H1 (cell line): ENCODE data around the gene TMEM253.
A peak's percentile ranks its signal among the peaks of the same experiment; 100 is the strongest.

Experiments used
- ATF2 ChIP-seq: IDR thresholded peaks from 2 replicates; pipeline ENCODE4 v1.6.1; 2012; ENCODE audit warnings: low read length, inconsistent platforms
- ATF3 ChIP-seq: IDR thresholded peaks from 2 replicates; pipeline ENCODE4 v1.6.1; 2011; ENCODE audit warnings: low read depth, mild to moderate bottlenecking, low read length; ENCODE audit not compliant: insufficient read depth
- CBX8 ChIP-seq: fragments of 300-800, 300-1000 bp; sonication (generic); IDR thresholded peaks from 2 replicates; pipeline ENCODE4 v1.7.1; 2016; ENCODE audit warnings: low read depth, low read length, borderline replicate concordance
- EGR1 ChIP-seq: IDR thresholded peaks from 2 replicates; pipeline ENCODE4 v1.6.1; 2011; ENCODE audit warnings: low read depth, low read length, borderline replicate concordance
- EP300 ChIP-seq, 2 experiments: IDR thresholded peaks; 1 replicate in 1 of 2; 2 replicates in 1 of 2; pipeline ENCODE4 v1.6.1; 2011 to 2012; ENCODE audit warnings: low read depth in 2 of 2, low read length in 2 of 2, mild to moderate bottlenecking in 2 of 2, borderline replicate concordance in 1 of 2, inconsistent platforms in 1 of 2, moderate library complexity in 1 of 2
- GABPA ChIP-seq: IDR thresholded peaks from 2 replicates; pipeline ENCODE4 v1.6.1; 2011; ENCODE audit warnings: mild to moderate bottlenecking, low read length, moderate library complexity, borderline replicate concordance; ENCODE audit not compliant: insufficient read depth
- KDM1A ChIP-seq: fragments of 200-600, 300-600 bp; sonication (generic); IDR thresholded peaks from 2 replicates; pipeline ENCODE4 v1.7.1; 2016; ENCODE audit warnings: mild to moderate bottlenecking, low read length, borderline replicate concordance
- POLR2A ChIP-seq, 2 experiments: IDR thresholded peaks; 1 replicate in 1 of 2; 2 replicates in 1 of 2; pipeline ENCODE4 v1.6.1; 2011; ENCODE audit warnings: low read depth in 2 of 2, low read length in 2 of 2, mild to moderate bottlenecking in 2 of 2; ENCODE audit errors: control extremely low read depth in 1 of 2
- TAF1 ChIP-seq: IDR thresholded peaks from 2 replicates; pipeline ENCODE4 v1.6.1; 2011; ENCODE audit warnings: mild to moderate bottlenecking, low read depth, low read length
- TF ChIP-seq, protein P1 (sequence below), 3 experiments: IDR thresholded peaks; 1 replicate in 2 of 3; 2 replicates in 1 of 3; pipeline versions ENCODE4 v1.5.1 to v1.6.1; 2011; ENCODE audit warnings: low read length in 3 of 3, mild to moderate bottlenecking in 3 of 3, inconsistent platforms in 2 of 3, low read depth in 1 of 3, moderate library complexity in 1 of 3; ENCODE audit not compliant: insufficient read depth in 1 of 3; ENCODE audit errors: control extremely low read depth in 1 of 3

DNA sequence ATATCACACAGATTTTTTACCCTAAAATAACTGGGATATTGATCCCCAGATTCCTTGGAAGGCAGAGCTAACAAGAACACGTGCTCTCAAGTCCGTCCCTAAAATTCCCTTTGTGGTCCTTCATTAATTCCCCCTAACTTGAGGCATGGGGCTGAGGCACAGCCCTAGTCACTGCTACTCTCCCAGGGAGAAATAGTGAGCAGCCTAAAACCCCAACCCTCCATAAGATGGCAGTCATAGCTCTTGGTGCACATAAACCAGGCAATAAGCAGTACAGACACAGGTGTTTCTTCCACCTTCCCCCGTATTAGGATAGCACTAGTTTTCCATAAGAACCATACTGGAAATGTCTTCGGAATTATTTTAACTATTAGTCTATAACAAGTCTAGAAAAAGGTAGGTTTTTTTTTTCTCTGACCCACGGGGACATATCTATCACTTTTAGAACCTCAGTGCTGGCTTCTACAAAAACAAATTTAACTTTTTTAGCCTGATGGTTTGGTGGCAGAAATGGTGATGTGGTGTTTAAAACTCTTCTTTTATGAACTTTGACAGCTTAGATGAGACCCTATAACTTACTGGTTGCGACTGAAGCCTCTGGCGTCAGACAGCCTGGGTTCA, 33.9 kb upstream of the TMEM253 start:
- TF ChIP-seq EP300 (IDR thresholded peaks at IDR 0.05; ENCODE audit: borderline replicate concordance in 1 of 2, low read depth in 2 of 2, low read length in 2 of 2) (no peak), KDM1A (no peak), POLR2A (IDR thresholded peaks at IDR 0.05; ENCODE audit: control extremely low read depth in 1 of 2, low read depth in 2 of 2, low read length in 2 of 2) (no peak), EGR1 (no peak), ATF2 (no peak), ATF3 (no peak), GABPA (no peak), TAF1 (no peak), CBX8 (no peak)
- TF ChIP-seq, protein P1, sequence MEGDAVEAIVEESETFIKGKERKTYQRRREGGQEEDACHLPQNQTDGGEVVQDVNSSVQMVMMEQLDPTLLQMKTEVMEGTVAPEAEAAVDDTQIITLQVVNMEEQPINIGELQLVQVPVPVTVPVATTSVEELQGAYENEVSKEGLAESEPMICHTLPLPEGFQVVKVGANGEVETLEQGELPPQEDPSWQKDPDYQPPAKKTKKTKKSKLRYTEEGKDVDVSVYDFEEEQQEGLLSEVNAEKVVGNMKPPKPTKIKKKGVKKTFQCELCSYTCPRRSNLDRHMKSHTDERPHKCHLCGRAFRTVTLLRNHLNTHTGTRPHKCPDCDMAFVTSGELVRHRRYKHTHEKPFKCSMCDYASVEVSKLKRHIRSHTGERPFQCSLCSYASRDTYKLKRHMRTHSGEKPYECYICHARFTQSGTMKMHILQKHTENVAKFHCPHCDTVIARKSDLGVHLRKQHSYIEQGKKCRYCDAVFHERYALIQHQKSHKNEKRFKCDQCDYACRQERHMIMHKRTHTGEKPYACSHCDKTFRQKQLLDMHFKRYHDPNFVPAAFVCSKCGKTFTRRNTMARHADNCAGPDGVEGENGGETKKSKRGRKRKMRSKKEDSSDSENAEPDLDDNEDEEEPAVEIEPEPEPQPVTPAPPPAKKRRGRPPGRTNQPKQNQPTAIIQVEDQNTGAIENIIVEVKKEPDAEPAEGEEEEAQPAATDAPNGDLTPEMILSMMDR (IDR thresholded peaks at IDR 0.05; ENCODE audit: control extremely low read depth in 1 of 3, insufficient read depth in 1 of 3, low read depth in 1 of 3, low read length in 3 of 3) = peak in 2 of 3 experiments; percentile 51 to 55; a peak in 3 of 4 replicates
